Liver (tissue), 3 donors: Measurements from ENCODE around the gene MCL1.

Experiments used
- FOXA1 ChIP-seq: IDR thresholded peaks from 2 replicates; pipeline ENCODE4 v1.6.1; 2016; ENCODE audit warnings: antibody characterized with exemption
- FOXA2 ChIP-seq: IDR thresholded peaks from 2 replicates; pipeline ENCODE4 v1.6.1; 2016; ENCODE audit warnings: antibody characterized with exemption
- GABPA ChIP-seq, 2 donors: IDR thresholded peaks in 1 of 2; conservative IDR thresholded peaks in 1 of 2; 2 replicates each; pipeline ENCODE4 v1.6.1; 2016; ENCODE audit warnings: antibody characterized with exemption in 2 of 2, mild to moderate bottlenecking in 1 of 2, moderate library complexity in 1 of 2
- RAD21 ChIP-seq, 2 donors: IDR thresholded peaks; 2 replicates each; pipeline ENCODE4 v1.6.1; 2016; ENCODE audit warnings: antibody characterized with exemption in 2 of 2, mild to moderate bottlenecking in 2 of 2
- SP1 ChIP-seq: IDR thresholded peaks from 2 replicates; pipeline ENCODE4 v1.6.1; 2018; ENCODE audit warnings: antibody characterized with exemption, mild to moderate bottlenecking
- TF ChIP-seq, protein P1 (sequence below): fragments of 150-350 bp; IDR thresholded peaks from 2 replicates; pipeline ENCODE4 v1.5.1; 2017; ENCODE audit warnings: improper control_type of control experiment, low read depth, low read length; ENCODE audit not compliant: missing input control
- TF ChIP-seq, protein P2 (sequence below): IDR thresholded peaks from 2 replicates; pipeline ENCODE4 v1.6.1; 2016; ENCODE audit warnings: antibody characterized with exemption
- TF ChIP-seq, protein P3 (sequence below): IDR thresholded peaks from 2 replicates; pipeline ENCODE4 v1.6.1; 2016; ENCODE audit warnings: antibody characterized with exemption
- donor health status: healthy.
- donor health status: healthy.

- TF ChIP-seq, protein P1, sequence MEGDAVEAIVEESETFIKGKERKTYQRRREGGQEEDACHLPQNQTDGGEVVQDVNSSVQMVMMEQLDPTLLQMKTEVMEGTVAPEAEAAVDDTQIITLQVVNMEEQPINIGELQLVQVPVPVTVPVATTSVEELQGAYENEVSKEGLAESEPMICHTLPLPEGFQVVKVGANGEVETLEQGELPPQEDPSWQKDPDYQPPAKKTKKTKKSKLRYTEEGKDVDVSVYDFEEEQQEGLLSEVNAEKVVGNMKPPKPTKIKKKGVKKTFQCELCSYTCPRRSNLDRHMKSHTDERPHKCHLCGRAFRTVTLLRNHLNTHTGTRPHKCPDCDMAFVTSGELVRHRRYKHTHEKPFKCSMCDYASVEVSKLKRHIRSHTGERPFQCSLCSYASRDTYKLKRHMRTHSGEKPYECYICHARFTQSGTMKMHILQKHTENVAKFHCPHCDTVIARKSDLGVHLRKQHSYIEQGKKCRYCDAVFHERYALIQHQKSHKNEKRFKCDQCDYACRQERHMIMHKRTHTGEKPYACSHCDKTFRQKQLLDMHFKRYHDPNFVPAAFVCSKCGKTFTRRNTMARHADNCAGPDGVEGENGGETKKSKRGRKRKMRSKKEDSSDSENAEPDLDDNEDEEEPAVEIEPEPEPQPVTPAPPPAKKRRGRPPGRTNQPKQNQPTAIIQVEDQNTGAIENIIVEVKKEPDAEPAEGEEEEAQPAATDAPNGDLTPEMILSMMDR, result no peak
- no peak for TF ChIP-seq SP1
- no peak for TF ChIP-seq FOXA2
- no peak for TF ChIP-seq GABPA (IDR thresholded peaks at IDR 0.05 in 1 of 2, conservative IDR thresholded peaks at IDR 0.05 in 1 of 2)
- TF ChIP-seq RAD21 (IDR thresholded peaks at IDR 0.05), result no peak
- TF ChIP-seq FOXA1, result no peak
- TF ChIP-seq, protein P2, sequence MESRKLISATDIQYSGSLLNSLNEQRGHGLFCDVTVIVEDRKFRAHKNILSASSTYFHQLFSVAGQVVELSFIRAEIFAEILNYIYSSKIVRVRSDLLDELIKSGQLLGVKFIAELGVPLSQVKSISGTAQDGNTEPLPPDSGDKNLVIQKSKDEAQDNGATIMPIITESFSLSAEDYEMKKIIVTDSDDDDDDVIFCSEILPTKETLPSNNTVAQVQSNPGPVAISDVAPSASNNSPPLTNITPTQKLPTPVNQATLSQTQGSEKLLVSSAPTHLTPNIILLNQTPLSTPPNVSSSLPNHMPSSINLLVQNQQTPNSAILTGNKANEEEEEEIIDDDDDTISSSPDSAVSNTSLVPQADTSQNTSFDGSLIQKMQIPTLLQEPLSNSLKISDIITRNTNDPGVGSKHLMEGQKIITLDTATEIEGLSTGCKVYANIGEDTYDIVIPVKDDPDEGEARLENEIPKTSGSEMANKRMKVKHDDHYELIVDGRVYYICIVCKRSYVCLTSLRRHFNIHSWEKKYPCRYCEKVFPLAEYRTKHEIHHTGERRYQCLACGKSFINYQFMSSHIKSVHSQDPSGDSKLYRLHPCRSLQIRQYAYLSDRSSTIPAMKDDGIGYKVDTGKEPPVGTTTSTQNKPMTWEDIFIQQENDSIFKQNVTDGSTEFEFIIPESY, result no peak
- TF ChIP-seq, protein P3, sequence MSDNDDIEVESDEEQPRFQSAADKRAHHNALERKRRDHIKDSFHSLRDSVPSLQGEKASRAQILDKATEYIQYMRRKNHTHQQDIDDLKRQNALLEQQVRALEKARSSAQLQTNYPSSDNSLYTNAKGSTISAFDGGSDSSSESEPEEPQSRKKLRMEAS, result no peak
Measured at GRCh38 chr1:150601540-150601939, 22.1 kb upstream of the MCL1 start.
